IMR-90 (cell line): Measurements from ENCODE around the gene ZNF362. TPM values are rescaled to one million over a fixed set of nuclear protein-coding genes. Genes with fewer than 3 reads are reported as not detected.
"Not testable (repeated sequence)": the region's sequence is repeated elsewhere in the genome, so short reads cannot be mapped to it uniquely, and the experiment has no call there.

Source experiments
- ATAC-seq: fragments of 200-7000 bp; cut with Tn5 transposase; 2 replicates; pipeline ENCODE4 v1.9.1; 2020; ENCODE audit warnings: low read depth, mild to moderate bottlenecking, moderate library complexity
- BruUV-seq: library from RNA; stranded (reverse); fragments of 400-500 nt; replicated peaks from 2 replicates; lab custom pipeline; 2021; lab: Mats Ljungman, UMichigan
- CTCF ChIA-PET: fragments of 300-600 bp; formaldehyde crosslinking; extraction: SDS; loops from one replicate; lab custom pipeline; 2021; ENCODE audit warnings: antibody characterized with exemption; lab: Yijun Ruan, JAX
- POLR2A ChIA-PET: fragments of 300-600 bp; sonication (Branson Sonifier 250); formaldehyde crosslinking; loops from one replicate; lab custom pipeline; 2022; ENCODE audit warnings: antibody characterized with exemption; ENCODE audit not compliant: unreplicated experiment; lab: Charles Lee
- DNase-seq: peaks from one replicate; pipeline ENCODE4 v3.0.0; 2013
- H2AFZ ChIP-seq: replicated peaks from 2 replicates; pipeline ENCODE3; 2013; ENCODE audit warnings: low read length, mild to moderate bottlenecking; ENCODE audit not compliant: poor library complexity
- H2AK5ac ChIP-seq: 2 replicates; pipeline ENCODE4 v1.6.1; 2013; ENCODE audit warnings: low read depth, low read length, inconsistent platforms
- H2AK9ac ChIP-seq: replicated peaks from 2 replicates; pipeline ENCODE3; 2013; ENCODE audit warnings: mild to moderate bottlenecking, low read depth, low read length, moderate library complexity; ENCODE audit not compliant: poor library complexity
- H2BK120ac ChIP-seq: 2 replicates; pipeline ENCODE4 v1.6.1; 2013; ENCODE audit warnings: low read depth, low read length, inconsistent platforms
- H2BK15ac ChIP-seq: 3 replicates; pipeline ENCODE4 v1.6.1; 2013; ENCODE audit warnings: low read depth, low read length, inconsistent platforms
- H2BK20ac ChIP-seq: 2 replicates; pipeline ENCODE4 v1.6.1; 2013; ENCODE audit warnings: low read depth, mild to moderate bottlenecking, inconsistent platforms, low read length, moderate library complexity
- H2BK5ac ChIP-seq: 2 replicates; pipeline ENCODE4 v1.6.1; 2013; ENCODE audit warnings: mild to moderate bottlenecking, low read depth, low read length, inconsistent platforms; ENCODE audit not compliant: poor library complexity, severe bottlenecking
- H3K14ac ChIP-seq: replicated peaks from 2 replicates; pipeline ENCODE4 v1.6.1; 2013; ENCODE audit warnings: low read depth, low read length, inconsistent platforms
- H3K18ac ChIP-seq: 2 replicates; pipeline ENCODE4 v1.6.1; 2013; ENCODE audit warnings: low read depth, low read length, control low read depth
- H3K23ac ChIP-seq: 2 replicates; pipeline ENCODE4 v1.6.1; 2013; ENCODE audit warnings: low read depth, low read length, inconsistent platforms
- H3K27ac ChIP-seq: 2 replicates; pipeline ENCODE4 v1.5.1; 2013; ENCODE audit warnings: mild to moderate bottlenecking, control low read depth, low read length; ENCODE audit not compliant: insufficient read depth
- H3K27me3 ChIP-seq: 2 replicates; pipeline ENCODE4 v1.6.1; 2013; ENCODE audit warnings: low read length; ENCODE audit not compliant: control insufficient read depth, insufficient read depth
- H3K36me3 ChIP-seq: 2 replicates; pipeline ENCODE4 v1.6.1; 2013; ENCODE audit warnings: low read length, mixed read lengths; ENCODE audit not compliant: control insufficient read depth, insufficient read depth
- H3K4ac ChIP-seq: 2 replicates; pipeline ENCODE4 v1.6.1; 2013; ENCODE audit warnings: low read depth, low read length, inconsistent platforms
- H3K4me1 ChIP-seq: 2 replicates; pipeline ENCODE4 v1.6.1; 2013; ENCODE audit warnings: low read length, mixed read lengths; ENCODE audit not compliant: control insufficient read depth, insufficient read depth
- H3K4me2 ChIP-seq: 2 replicates; pipeline ENCODE4 v1.6.1; 2013; ENCODE audit warnings: low read depth, mild to moderate bottlenecking, control low read depth, low read length, moderate library complexity
- H3K4me3 ChIP-seq: 2 replicates; pipeline ENCODE4 v1.5.1; 2013; ENCODE audit warnings: low read depth, mild to moderate bottlenecking, control low read depth, low read length, moderate library complexity; ENCODE audit not compliant: insufficient read depth
- H3K56ac ChIP-seq: 2 replicates; pipeline ENCODE4 v1.6.1; 2013; ENCODE audit warnings: low read length, inconsistent platforms; ENCODE audit not compliant: insufficient read depth; ENCODE audit errors: extremely low read depth
- H3K79me1 ChIP-seq, 2 experiments: 2 replicates each; pipeline ENCODE4 v1.6.1; 2013; ENCODE audit warnings: low read length in 2 of 2, inconsistent platforms in 1 of 2, low read depth in 1 of 2
- H3K9ac ChIP-seq: 2 replicates; pipeline ENCODE4 v1.6.1; 2013; ENCODE audit warnings: low read depth, low read length, control low read depth
- H3K9me1 ChIP-seq: 2 replicates; pipeline ENCODE4 v1.6.1; 2013; ENCODE audit warnings: low read length, inconsistent platforms; ENCODE audit not compliant: insufficient read depth
- H3K9me3 ChIP-seq: 2 replicates; pipeline ENCODE4 v1.6.1; 2013; ENCODE audit warnings: low read length; ENCODE audit not compliant: control insufficient read depth, insufficient read depth
- H4K20me1 ChIP-seq: 2 replicates; pipeline ENCODE4 v1.6.1; 2013; ENCODE audit warnings: low read length, inconsistent platforms; ENCODE audit not compliant: insufficient read depth
- H4K5ac ChIP-seq: 2 replicates; pipeline ENCODE4 v1.6.1; 2013; ENCODE audit warnings: mild to moderate bottlenecking, low read depth, low read length, control low read depth
- H4K8ac ChIP-seq, 2 experiments: 2 replicates each; pipeline ENCODE4 v1.6.1; 2013; ENCODE audit warnings: low read depth in 2 of 2, low read length in 2 of 2, control low read depth in 1 of 2, inconsistent platforms in 1 of 2
- H4K91ac ChIP-seq: 2 replicates; pipeline ENCODE4 v1.6.1; 2013; ENCODE audit warnings: low read depth, low read length, inconsistent platforms; ENCODE audit not compliant: insufficient read depth
- CEBPB ChIP-seq: IDR thresholded peaks from 2 replicates; pipeline ENCODE4 v1.6.1; 2012; ENCODE audit warnings: low read depth, low read length, improper control_type of control experiment
- CHD1 ChIP-seq: IDR thresholded peaks from 2 replicates; pipeline ENCODE4 v1.6.1; 2012; ENCODE audit warnings: low read depth, low read length, improper control_type of control experiment
- MAZ ChIP-seq: IDR thresholded peaks from 2 replicates; pipeline ENCODE4 v1.6.1; 2012; ENCODE audit warnings: low read depth, mild to moderate bottlenecking, low read length, improper control_type of control experiment, moderate library complexity, borderline replicate concordance
- RAD21 ChIP-seq: IDR thresholded peaks from 2 replicates; pipeline ENCODE4 v1.6.1; 2012; ENCODE audit warnings: low read length, improper control_type of control experiment
- SMC3 ChIP-seq: fragments of 150-350 bp; IDR thresholded peaks from 2 replicates; pipeline ENCODE4 v1.6.1; 2016; ENCODE audit warnings: low read depth, mild to moderate bottlenecking, antibody characterized with exemption, low read length, moderate library complexity
- WGBS, 2 experiments: methylation state at CpG; one replicate each; pipeline versions ENCODE4 v1.1.5 to v1.1.7; 2013; ENCODE audit warnings: missing lambda C conversion rate in 2 of 2; ENCODE audit not compliant: insufficient read length in 1 of 2; ENCODE audit errors: extremely low coverage in 2 of 2; 5-methylcytosine and 5-hydroxymethylcytosine counted together
- dilution Hi-C: fragments of 300-500 bp; cut with HindIII; formaldehyde crosslinking; loops from one replicate; pipeline ENCODE4 v1.14.3; 2018; ENCODE audit warnings: low sequenced_read_pairs; ENCODE audit not compliant: unreplicated experiment
- in situ Hi-C: fragments of 300-500 bp; cut with MboI; formaldehyde crosslinking; loops from 3 replicates; pipeline ENCODE4 v1.14.3; 2019; ENCODE audit warnings: low sequenced_read_pairs, inconsistent platforms, mixed read lengths
- intact Hi-C: fragments of 100-400 bp; cut with micrococcal nuclease; formaldehyde crosslinking; loops from 2 replicates; pipeline ENCODE4 v1.10.0; 2022
- polyA plus RNA-seq, 3 experiments: library from polyadenylated mRNA; depleted of rRNA; stranded (reverse); fragments of >200 nt; gene quantifications; 2 replicates each; pipeline ENCODE4 v1.2.3, GENCODE V29; 2012; ENCODE audit warnings: low replicate concordance in 1 of 3
- total RNA-seq: library from RNA; depleted of rRNA; stranded (reverse); fragments of >200 nt; gene quantifications from 2 replicates; pipeline ENCODE4 v1.2.3, GENCODE V29; 2012
- TF ChIP-seq, protein P1 (sequence below): fragments of 150-350 bp; IDR thresholded peaks from 2 replicates; pipeline ENCODE4 v1.6.1; 2017; ENCODE audit warnings: mild to moderate bottlenecking, antibody characterized with exemption, low read length, low read depth
- TF ChIP-seq, protein P2 (sequence below): fragments of 150-350 bp; IDR thresholded peaks from 2 replicates; pipeline ENCODE4 v1.6.1; 2016; ENCODE audit warnings: low read depth, mild to moderate bottlenecking, low read length, moderate library complexity, borderline replicate concordance

Gene ZNF362
- total and polyA plus RNA-seq, 2 of the 4 experiments (the other 2 are of a cell fraction): 5.7 to 12.9 TPM

DNA sequence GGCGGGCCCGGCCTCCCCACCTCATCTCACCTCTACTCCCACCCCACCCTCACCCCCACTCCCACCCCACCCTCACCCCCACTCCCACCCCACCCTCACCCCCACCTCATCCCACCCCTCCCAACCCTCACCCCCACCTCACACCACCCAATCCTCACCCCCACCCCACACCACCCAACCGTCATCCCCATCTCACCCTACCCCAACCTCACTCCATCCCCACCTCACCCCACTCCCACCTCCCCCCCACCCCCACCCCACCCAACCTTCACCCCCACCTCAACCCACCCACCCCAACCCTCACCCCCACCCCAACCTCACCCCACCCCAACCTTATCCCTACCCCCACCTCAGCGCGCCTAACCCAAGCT is 51.2 kb downstream of the ZNF362 start:
- Histone ChIP-seq H3K4me2 (no peak overlapping the region), H3K27me3 (no peaks in the 10 kb centered on the region; the same call in 1 of the 2 replicates), H2BK5ac (no peak overlapping the region), H4K5ac (no peak overlapping the region), H3K79me1 (no peaks in the 10 kb centered on the region), H3K4me3 (no peak overlapping the region), H2AFZ (no peak overlapping the region), H3K4ac (no peak overlapping the region), H4K91ac (no peak overlapping the region), H4K20me1 (no peaks in the 10 kb centered on the region), H4K8ac (no peak overlapping the region), H3K9ac (no peak overlapping the region), H3K18ac (no peak overlapping the region), H3K56ac (no peak overlapping the region), H3K27ac (no peak overlapping the region), H3K14ac (no peak overlapping the region), H3K36me3 (no peaks in the 10 kb centered on the region), H2BK15ac (no peak overlapping the region), H2AK9ac (no peak overlapping the region), H2BK20ac (no peak overlapping the region), H3K9me3 (no peaks in the 10 kb centered on the region), H3K23ac (no peak overlapping the region), H2AK5ac (no peak overlapping the region), H3K4me1 (peaks cover 4% of the 10 kb centered on the region; the same call in 1 of the 2 replicates), H2BK120ac (no peak overlapping the region), H3K9me1 (no peaks in the 10 kb centered on the region; the same call in 1 of the 2 replicates)
- WGBS, 2 experiments: 100% methylated on average over 1 of the region's 5 CpGs; no CpG with 5 or more reads in 1 of the 2 experiments
- TF ChIP-seq CEBPB (no peak), RAD21 (no peak), SMC3 (no peak), MAZ (no peak), CHD1 (no peak)
- TF ChIP-seq, protein P1, sequence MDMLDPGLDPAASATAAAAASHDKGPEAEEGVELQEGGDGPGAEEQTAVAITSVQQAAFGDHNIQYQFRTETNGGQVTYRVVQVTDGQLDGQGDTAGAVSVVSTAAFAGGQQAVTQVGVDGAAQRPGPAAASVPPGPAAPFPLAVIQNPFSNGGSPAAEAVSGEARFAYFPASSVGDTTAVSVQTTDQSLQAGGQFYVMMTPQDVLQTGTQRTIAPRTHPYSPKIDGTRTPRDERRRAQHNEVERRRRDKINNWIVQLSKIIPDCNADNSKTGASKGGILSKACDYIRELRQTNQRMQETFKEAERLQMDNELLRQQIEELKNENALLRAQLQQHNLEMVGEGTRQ: no peak
- TF ChIP-seq, protein P2, sequence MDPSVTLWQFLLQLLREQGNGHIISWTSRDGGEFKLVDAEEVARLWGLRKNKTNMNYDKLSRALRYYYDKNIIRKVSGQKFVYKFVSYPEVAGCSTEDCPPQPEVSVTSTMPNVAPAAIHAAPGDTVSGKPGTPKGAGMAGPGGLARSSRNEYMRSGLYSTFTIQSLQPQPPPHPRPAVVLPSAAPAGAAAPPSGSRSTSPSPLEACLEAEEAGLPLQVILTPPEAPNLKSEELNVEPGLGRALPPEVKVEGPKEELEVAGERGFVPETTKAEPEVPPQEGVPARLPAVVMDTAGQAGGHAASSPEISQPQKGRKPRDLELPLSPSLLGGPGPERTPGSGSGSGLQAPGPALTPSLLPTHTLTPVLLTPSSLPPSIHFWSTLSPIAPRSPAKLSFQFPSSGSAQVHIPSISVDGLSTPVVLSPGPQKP: no peak
- in situ Hi-C loops: no loop called here
- ChIA-PET POLR2A (no interaction called here), CTCF (no interaction called here)
- no TSS peak for BruUV-seq
- dilution Hi-C loops: no loop called here
- ATAC-seq: no peak
- DNase-seq: no peak
- intact Hi-C loops: no loop called here

DNA sequence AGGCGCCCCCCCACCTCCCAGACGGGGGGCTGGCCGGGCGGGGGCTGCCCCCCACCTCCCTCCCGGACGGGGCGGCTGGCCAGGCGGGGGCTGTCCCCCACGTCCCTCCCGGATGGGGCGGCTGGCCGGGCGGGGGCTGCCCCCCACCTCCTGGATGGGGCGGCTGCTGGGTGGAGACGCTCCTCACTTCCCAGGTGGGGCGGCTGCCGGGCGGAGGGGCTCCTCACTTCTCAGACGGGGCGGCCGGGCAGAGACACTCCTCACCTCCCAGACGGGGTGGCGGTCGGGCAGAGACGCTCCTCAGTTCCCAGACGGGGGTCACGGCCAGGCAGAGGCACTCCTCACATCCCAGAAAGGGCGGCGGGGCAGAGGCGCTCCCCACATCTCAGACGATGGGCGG is 53.1 kb downstream of the ZNF362 start:
- H4K20me1 ChIP-seq, ATAC-seq, H3K4ac ChIP-seq, H3K9me3 ChIP-seq, H3K4me3 ChIP-seq, intact Hi-C loops, H3K4me1 ChIP-seq, in situ Hi-C loops, H2AFZ ChIP-seq, H2AK5ac ChIP-seq, H3K79me1 ChIP-seq, CTCF ChIA-PET, H2BK5ac ChIP-seq, H3K36me3 ChIP-seq, H4K91ac ChIP-seq, POLR2A ChIA-PET, BruUV-seq, H3K18ac ChIP-seq, H4K8ac ChIP-seq, H2BK20ac ChIP-seq, H4K5ac ChIP-seq, H3K27ac ChIP-seq, dilution Hi-C loops, H2BK15ac ChIP-seq, H2BK120ac ChIP-seq, H3K4me2 ChIP-seq, H2AK9ac ChIP-seq, H3K23ac ChIP-seq, H3K9me1 ChIP-seq, H3K14ac ChIP-seq, H3K9ac ChIP-seq, H3K56ac ChIP-seq, H3K27me3 ChIP-seq, DNase-seq: not testable (repeated sequence)
- no CpG with 5 or more reads among the region's 32 CpGs for WGBS, 2 experiments
